HG03460 (cell line): ENCODE measurements around the gene ERC1.

Experiments
- ATAC-seq: cut with Tn5 transposase; IDR thresholded peaks from one replicate; pipeline ENCODE4 v1.9.1; 2021; ENCODE audit not compliant: unreplicated experiment

Gene ERC1

GRCh38 chr12:1469070-1469469, 478.0 kb downstream of the ERC1 start:
- ATAC-seq, result no peak

DNA sequence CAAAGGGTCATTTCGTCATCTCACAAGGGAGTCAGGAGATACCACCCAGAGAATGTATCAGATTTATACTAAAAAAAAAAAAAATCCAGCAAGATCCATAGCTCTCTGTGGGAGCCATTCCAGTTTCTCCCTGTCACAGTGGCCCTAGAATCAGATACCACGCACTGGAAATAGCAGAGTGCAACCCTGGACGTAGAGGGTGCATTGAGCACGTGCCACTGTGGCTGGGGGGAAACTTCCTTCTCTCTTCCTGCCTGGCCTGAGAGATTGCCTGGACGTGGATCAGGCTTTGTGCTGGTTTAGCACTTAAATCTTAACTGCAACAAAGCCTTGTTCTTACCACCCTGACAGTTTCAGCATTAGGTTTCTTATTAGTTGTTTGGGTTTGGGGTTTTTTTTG, 479.0 kb downstream of the ERC1 start:
- ATAC-seq, result no peak

- ATAC-seq, result no peak
Observed at GRCh38 chr12:1471224-1471623, 480.2 kb downstream of the ERC1 start.

- no peak for ATAC-seq
Observed at GRCh38 chr12:1473418-1473817, 482.4 kb downstream of the ERC1 start.

GRCh38 chr12:1474041-1474573, 483.1 kb downstream of the ERC1 start:
- no peak for ATAC-seq

- no peak for ATAC-seq
Observed at GRCh38 chr12:1474574-1475153, 483.6 kb downstream of the ERC1 start.

DNA sequence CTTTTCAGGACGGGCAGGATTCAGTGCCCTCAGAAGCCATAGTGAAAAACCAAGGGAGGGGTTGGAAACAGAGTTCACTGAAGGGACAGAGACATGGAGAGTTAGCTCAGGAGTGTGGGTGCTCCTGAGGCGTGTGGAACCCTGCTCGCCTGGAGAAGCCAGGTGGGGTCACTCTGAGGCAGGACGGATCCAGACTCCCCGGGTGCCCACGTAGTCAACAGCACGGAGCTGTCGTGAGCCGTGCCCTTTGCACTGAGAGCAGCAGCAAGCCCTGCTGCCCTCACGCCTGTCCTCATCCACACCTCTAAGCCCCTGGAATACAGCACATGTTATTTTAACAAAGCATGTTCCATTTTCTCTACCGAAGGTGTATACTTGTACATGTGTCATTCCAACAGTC, 488.6 kb downstream of the ERC1 start:
- ATAC-seq, result no peak

DNA sequence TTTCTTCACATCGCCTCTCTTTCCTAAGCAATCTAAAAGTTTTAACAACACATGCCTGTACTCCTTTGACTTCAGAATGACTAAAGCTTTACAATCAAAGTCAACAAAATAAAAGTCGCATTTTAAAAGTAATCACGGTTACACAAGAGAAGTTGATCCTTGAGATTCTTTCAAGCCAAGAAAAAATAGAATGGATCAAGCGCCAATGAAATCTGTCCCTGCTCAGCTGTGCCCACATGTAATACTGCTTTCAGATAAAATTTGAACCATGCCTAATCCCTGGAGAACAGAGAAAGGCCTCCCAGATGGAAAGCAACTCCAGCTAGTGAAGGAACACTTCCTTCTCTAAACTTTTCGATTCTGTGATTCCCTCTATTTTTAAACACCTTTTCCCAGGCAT, 490.3 kb downstream of the ERC1 start:
- no peak for ATAC-seq

DNA sequence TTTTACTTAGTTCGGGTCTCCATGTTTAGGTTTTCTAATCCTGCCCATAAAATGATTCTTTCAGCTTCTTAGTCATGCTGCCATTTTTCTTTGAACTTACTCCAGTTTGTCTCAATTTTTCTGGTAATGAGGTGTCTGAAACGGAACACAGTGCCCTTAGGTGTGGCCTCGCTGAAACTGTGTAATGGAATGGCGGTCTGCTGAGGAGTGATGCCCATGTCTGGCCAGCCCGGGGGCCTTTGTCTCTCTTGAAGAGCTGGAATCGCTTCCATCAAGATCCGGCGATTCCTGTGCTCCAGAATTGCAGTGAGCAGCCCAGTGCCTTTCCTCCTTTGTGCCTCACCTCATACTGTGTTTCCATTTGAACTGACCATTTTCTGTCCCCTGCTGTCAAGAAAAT, 490.9 kb downstream of the ERC1 start:
- ATAC-seq, result no peak

GRCh38 chr12:1488908-1489381, 497.9 kb downstream of the ERC1 start:
- ATAC-seq, result no peak

DNA sequence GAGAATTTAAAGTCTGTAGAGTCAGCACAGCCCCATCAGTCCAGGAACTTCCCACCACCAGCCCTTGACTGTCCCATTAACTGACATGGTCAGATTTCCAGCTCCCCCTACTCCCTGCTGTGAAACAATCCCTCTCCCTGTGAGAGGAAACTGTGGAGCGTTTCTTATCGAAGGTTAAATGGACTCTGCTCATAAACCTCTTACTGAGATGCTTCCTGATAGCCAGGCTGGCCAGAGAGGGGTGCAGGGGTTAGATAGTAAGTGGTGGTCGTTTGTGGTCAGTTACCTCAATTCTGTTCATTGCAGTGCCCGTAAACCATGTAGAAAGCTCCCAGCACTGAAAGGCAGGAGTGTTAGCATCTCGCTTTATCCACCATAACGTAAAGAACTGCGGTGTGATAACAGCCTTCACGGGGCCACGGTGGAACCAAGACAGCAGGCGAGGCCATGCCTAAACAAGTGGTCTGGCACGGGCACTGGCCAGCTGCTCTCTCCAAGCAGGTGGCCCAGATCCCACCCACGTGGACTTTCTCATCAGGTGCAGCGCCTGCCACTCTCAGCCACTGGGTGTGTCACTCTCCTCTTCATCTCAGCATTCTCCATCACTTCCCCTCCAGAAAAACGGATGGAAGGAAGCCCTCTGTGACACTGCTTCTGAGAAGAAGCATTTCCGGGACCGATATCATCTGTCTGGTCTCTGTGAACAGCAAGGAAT, 501.1 kb downstream of the ERC1 start:
- no peak for ATAC-seq

DNA sequence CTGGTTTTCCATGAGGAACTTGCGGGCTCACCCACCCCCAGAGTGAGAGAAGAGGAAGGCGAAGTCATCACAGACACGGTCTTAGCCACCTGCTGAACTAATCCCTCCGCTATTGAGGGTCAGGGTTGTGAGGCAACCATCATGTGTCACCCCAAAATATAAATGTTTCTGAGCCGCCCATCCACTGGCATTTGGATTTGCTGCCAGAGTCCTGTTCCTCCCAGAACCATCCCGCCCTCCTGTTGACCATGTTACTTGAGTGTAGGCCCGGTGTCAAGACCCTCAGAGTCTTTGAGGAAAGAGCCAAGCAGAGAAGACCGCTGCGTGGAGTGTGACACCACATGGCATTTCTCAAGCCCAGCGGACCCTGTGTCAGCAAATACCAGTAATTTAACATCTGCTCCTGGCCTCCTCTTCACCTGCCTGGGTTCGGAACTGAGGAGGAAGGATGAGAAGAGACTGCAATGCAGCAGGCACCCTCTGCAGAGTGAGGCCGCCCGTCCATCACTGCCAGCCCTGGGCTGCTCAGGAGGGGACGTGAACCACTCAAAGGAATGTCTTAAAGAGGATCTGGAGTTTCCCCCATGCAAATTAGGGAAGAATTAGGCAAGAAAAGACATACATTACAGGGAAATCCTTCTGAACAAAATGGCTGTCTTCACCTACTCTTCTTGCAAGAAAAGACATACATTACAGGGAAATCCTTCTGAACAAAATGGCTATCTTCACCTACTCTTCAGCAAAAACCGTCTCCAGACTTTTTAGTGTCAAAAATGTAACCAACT, 502.9 kb downstream of the ERC1 start:
- no peak for ATAC-seq

GRCh38 chr12:1494856-1495255, 503.8 kb downstream of the ERC1 start:
- no peak for ATAC-seq

GRCh38 chr12:1496162-1496900, 505.3 kb downstream of the ERC1 start:
- ATAC-seq, result no peak

- no peak for ATAC-seq
Observed at GRCh38 chr12:1497161-1497560, 506.1 kb downstream of the ERC1 start.

DNA sequence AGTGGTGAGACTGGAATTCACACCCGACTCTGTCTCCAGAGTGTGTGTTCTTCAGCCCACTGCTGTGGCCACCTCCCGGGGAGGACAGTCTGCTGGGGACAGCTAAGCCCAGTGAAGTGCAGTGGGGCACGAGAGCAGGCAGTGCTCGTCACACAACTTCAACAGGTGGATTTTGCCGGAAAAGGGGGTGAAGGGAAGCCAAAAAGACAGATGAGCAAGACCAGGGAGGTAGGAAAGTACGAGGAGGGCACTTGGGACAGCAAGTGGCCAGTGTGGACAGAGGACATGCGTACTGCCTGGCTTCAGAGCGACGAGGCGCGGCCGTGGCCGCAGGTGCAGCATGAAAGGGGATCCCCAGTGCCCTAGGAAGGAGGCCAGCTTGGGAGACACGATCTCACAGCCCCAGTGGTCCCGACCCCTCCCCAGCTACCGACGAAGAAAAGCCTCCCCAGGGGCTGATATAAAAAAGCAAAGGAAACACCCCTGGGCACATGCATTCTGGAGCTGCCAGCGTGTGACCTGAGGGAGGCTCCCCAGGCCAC, 507.2 kb downstream of the ERC1 start:
- no peak for ATAC-seq

- no peak for ATAC-seq
Observed at GRCh38 chr12:1499351-1499750, 508.3 kb downstream of the ERC1 start.

GRCh38 chr12:1500095-1500801, 509.2 kb downstream of the ERC1 start:
- ATAC-seq, result no peak

GRCh38 chr12:1501001-1501400, 510.0 kb downstream of the ERC1 start:
- no peak for ATAC-seq

DNA sequence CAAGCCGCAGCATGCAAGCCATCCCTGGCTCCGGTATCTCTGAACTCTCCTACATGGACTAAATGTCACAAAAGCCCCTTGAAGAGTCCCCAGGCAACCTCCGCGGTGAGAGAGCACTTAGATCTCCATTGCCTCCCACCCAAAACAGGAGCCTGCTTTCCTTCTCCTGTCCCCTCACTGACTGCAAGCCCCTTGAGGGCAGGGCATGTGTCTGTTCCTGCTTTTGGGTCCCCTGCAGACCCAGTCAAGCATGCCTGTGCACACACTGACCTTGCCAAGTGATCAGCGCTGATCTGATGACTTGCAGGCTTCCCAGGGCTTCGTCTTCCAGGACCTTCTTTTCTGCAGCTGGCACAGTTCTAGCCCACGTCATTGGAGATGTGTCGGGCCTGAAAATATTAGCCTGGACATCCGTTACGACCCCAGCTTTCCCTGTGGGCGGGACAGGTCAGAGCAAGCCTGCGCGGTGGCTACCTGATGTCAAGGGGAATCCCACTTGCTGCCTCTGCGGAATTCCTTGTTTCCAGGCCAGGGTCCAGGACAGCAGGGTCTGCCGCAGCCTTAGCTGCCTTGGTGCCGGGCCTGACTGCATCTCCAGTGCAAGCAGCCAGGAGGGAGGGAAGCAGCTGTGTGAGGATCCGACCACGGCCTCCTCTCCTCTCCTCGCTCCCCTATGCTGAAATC, 510.8 kb downstream of the ERC1 start:
- ATAC-seq, result no peak
